Mononuclear cell (primary cell): Measurements from ENCODE around the gene GLB1L3. TPM values are rescaled to one million over a fixed set of nuclear protein-coding genes. Genes with fewer than 3 reads are reported as not detected.

Source experiments
- H3K27me3 ChIP-seq: 2 replicates; pipeline ENCODE4 v1.6.0; 2011; ENCODE audit warnings: low read length, control low read depth; ENCODE audit not compliant: insufficient read depth
- H3K4me1 ChIP-seq: 2 replicates; pipeline ENCODE4 v1.5.1; 2011; ENCODE audit warnings: mild to moderate bottlenecking, low read length, control low read depth; ENCODE audit not compliant: insufficient read depth
- H3K4me3 ChIP-seq: 2 replicates; pipeline ENCODE4 v1.5.1; 2011; ENCODE audit warnings: mild to moderate bottlenecking, low read length, moderate library complexity
- H3K9me3 ChIP-seq: 2 replicates; pipeline ENCODE4 v1.5.1; 2011; ENCODE audit warnings: low read depth, mild to moderate bottlenecking, control low read depth, low read length
- total RNA-seq: library from RNA; depleted of rRNA; stranded (reverse); fragments of >200 nt; gene quantifications from one replicate; pipeline ENCODE4 v1.2.3, GENCODE V29; 2012

GLB1L3 gene
- total RNA-seq, 1 donor: 0.52 TPM

DNA sequence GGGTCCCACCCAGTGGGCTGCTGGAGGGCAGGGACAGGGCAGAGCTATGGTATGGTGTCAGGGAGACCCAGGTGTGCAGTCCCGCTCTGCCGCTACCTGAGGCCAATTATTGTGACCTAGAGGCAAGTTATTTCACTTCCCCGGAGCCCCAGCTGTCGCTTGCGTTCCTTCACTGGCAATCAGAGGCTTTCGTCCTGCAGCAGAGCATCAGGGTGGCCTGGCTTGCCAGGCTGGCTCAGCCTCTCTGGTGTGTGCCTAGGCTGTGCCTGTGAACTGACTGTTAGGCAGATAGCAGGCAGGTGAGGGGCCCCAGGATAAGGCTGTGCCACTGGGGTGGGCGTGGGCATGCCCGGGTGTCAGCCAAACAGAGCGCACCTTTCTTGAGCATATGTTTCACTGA lies 87.0 kb downstream of the GLB1L3 start:
- Histone ChIP-seq H3K27me3 (no peaks in the 10 kb centered on the region), H3K4me3 (no peak overlapping the region), H3K9me3 (no peaks in the 10 kb centered on the region), H3K4me1 (peaks cover 8% of the 10 kb centered on the region)

DNA sequence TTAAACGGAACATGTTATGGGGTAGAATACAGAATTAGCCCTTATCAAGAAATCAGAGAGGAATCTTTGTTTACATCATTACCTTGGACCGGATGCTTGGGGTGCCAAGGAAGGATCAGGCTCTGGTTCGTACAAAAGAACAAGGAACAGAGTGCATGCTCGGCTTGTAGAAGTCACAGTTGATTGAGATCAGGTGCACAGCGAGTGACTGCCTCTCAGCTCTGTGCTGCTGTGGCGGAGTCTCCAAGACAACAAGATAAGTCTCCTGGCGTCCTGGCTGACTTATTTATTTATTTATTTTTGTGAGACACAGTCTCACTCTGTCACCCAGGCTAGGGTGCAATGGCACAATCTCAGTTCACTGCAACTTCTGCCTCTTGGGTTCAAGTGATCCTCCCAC lies 87.4 kb downstream of the GLB1L3 start:
- Histone ChIP-seq H3K9me3 (no peaks in the 10 kb centered on the region), H3K27me3 (no peaks in the 10 kb centered on the region)

DNA sequence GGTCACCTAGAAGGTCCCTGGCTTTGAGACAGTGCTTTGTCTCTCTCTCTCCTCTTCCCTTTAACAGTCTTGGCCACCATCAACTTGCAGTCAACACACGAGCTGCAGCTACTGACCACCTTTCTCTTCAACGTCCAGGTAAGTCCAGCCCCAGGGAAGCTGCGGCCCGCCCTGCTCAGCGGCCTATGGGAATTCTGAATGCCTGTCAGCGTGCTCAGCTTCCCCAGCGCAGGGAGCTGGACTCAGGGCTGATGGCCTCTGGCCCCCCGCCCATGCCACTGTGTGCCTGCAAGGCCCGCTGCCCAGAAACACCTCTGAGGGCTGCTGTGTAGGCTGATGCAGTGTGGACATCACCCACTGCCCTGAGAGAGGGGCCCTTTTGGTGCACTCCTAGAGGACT lies 88.1 kb downstream of the GLB1L3 start:
- H3K27me3 ChIP-seq: no peaks in the 10 kb centered on the region
- no peak overlapping the region for H3K4me3 ChIP-seq
- no peaks in the 10 kb centered on the region for H3K9me3 ChIP-seq
- peaks cover 8% of the 10 kb centered on the region for H3K4me1 ChIP-seq

More for the DNA sequence above, 87.4 kb downstream of the GLB1L3 start:
- Histone ChIP-seq H3K4me3 (no peak overlapping the region), H3K4me1 (peaks cover 8% of the 10 kb centered on the region)

DNA sequence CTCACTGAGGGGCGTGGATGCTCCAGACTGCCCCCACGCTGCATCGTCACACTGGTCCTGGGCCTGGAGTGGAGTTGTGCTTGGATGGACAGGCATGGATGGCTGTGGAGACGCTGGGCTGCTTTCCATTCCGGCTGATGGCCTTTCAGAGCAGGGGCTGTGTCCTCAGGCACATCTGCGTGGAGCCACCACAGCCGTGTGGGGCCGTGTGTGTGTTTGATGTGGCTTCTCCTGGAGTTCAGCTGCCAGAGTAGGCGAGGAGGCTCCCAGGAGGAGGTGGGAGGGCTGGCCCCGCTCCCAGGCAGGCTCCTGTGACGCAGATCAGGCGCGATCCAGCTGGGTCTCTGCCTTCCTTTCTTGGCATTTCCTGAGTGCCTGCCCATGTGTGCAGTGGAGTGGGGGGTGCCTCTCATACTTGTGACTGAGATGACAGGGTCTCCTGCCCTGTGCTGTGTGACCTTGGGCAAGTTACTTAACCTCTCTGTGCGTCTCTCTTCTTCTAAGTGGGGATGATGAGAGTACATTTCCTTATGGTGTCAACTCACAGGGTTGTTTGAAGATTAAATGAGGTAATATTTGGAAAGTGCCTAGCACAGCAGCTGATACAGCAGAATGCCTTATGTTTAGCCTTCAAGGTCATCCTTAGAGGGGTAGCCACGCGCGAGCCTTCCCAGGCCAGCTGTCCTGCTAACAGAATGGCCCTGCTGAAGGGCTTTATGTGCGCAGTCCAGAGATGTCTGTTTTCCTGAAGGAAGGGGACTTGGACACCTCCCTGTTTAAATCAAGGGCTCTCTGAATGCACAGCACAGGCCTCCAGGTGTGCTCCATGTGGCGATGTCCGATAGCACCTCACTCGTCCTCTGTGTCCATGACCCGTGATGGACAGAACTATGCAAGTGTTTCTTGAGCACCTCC lies 89.1 kb downstream of the GLB1L3 start:
- H3K9me3 ChIP-seq: no peaks in the 10 kb centered on the region
- H3K4me3 ChIP-seq: no peak overlapping the region
- H3K27me3 ChIP-seq: no peaks in the 10 kb centered on the region
- H3K4me1 ChIP-seq: peaks cover 2% of the 10 kb centered on the region

DNA sequence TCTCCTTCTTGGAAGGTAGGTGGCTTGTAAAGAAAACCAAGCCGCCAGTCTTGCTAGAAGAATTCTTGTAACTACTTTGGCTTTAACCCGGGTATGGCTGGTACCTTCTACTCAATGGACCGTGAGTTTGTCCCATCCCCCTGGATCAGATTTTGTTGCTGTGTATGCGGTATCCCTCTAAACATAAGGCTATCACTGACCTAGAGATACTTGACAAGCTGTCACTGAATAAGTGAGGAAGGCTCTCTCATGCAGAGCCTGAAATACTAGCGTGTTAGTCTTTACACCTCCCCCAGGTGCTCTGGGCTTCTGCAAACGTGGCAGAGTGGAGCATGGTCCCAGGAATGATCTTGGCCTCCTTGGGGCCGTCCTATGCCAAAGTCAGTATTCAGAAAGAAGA lies 90.1 kb downstream of the GLB1L3 start:
- H3K9me3 ChIP-seq: no peaks in the 10 kb centered on the region
- H3K4me1 ChIP-seq: no peaks in the 10 kb centered on the region
- H3K4me3 ChIP-seq: no peak overlapping the region
- no peaks in the 10 kb centered on the region for H3K27me3 ChIP-seq

DNA sequence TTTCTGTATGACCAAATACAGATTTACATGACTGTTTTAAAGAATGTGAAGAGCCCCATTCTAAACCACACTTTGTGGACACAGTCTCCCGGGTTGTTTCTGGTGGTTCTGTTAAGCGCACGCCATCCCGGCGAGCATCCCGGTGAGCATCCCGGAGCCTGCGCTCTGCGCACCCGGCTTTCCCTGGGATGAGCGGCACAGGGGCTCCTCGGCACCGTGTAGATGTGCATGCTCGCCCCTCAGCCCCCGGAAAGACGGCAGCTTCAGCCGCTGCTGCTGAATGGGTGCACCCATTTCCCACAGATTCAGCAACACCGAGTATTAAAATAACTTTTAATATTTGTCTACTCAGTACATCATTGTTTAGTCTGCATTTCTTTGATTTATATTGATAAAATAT lies 91.6 kb downstream of the GLB1L3 start:
- Histone ChIP-seq H3K9me3 (no peaks in the 10 kb centered on the region), H3K4me1 (no peaks in the 10 kb centered on the region), H3K4me3 (no peak overlapping the region), H3K27me3 (no peaks in the 10 kb centered on the region)

Other genes starting within 250 kb of the GLB1L3 start
- gene JAM3, start 207.3 kb upstream of the GLB1L3 start, total RNA-seq: 13.1 TPM
- 17.0 TPM for gene NCAPD3, start 52.4 kb upstream of the GLB1L3 start, total RNA-seq
- 36.5 TPM for gene VPS26B, start 51.7 kb upstream of the GLB1L3 start, total RNA-seq
- 22.5 TPM for gene THYN1, start 23.0 kb upstream of the GLB1L3 start, total RNA-seq
- 10.0 TPM for gene ACAD8, start 22.8 kb upstream of the GLB1L3 start, total RNA-seq
- 0.42 TPM for gene GLB1L2, start 55.6 kb downstream of the GLB1L3 start, total RNA-seq
- 0.73 TPM for gene B3GAT1, start 135.9 kb downstream of the GLB1L3 start, total RNA-seq